CD14-positive monocyte (primary cell): ENCODE measurements around the gene LRRC52. TPM values are rescaled to one million over a fixed set of nuclear protein-coding genes. Genes with fewer than 3 reads are reported as not detected.

Source experiments
- DNase-seq, 3 donors: peaks; one replicate each; pipeline ENCODE4 v3.0.0-alpha.2; 2011 to 2022
- H2AFZ ChIP-seq: 2 replicates; pipeline ENCODE4 v1.6.0; 2012; ENCODE audit warnings: mild to moderate bottlenecking, low read depth, low read length, inconsistent platforms; ENCODE audit not compliant: insufficient read depth, poor library complexity, severe bottlenecking
- H3K27ac ChIP-seq, 2 donors: 1 replicate in 1 of 2; 2 replicates in 1 of 2; pipeline ENCODE4 v1.5.1; 2012 to 2013; ENCODE audit warnings: low read length in 2 of 2, control low read depth in 1 of 2, inconsistent platforms in 1 of 2, low read depth in 1 of 2, mild to moderate bottlenecking in 1 of 2
- H3K27me3 ChIP-seq, 2 donors: one replicate each; pipeline versions ENCODE4 v1.6.0 to v1.6.1; 2011 to 2013; ENCODE audit warnings: low read length in 2 of 2; ENCODE audit not compliant: control insufficient read depth in 2 of 2, insufficient read depth in 2 of 2
- H3K36me3 ChIP-seq, 2 donors: replicated peaks in 1 of 2; 1 replicate in 1 of 2; 2 replicates in 1 of 2; pipeline versions ENCODE4 v1.5.1 to v1.6.1; 2012 to 2013; ENCODE audit warnings: low read length in 2 of 2, control low read depth in 1 of 2, inconsistent platforms in 1 of 2, mild to moderate bottlenecking in 1 of 2; ENCODE audit not compliant: insufficient read depth in 2 of 2, control insufficient read depth in 1 of 2
- H3K4me1 ChIP-seq, 2 donors: 1 replicate in 1 of 2; 2 replicates in 1 of 2; pipeline versions ENCODE4 v1.5.1 to v1.6.1; 2012 to 2013; ENCODE audit warnings: low read length in 2 of 2, control low read depth in 1 of 2, inconsistent platforms in 1 of 2, mild to moderate bottlenecking in 1 of 2, moderate library complexity in 1 of 2; ENCODE audit not compliant: insufficient read depth in 2 of 2, control insufficient read depth in 1 of 2
- H3K4me2 ChIP-seq: replicated peaks from 2 replicates; pipeline ENCODE3; 2012; ENCODE audit warnings: low read length, moderate library complexity, mild to moderate bottlenecking; ENCODE audit not compliant: poor library complexity, severe bottlenecking; ENCODE audit errors: extremely low read depth
- H3K4me3 ChIP-seq, 3 experiments: fragments of 200-600 bp in 1 of 3; sonication (generic) in 1 of 3; replicated peaks in 1 of 3; 1 replicate in 2 of 3; 2 replicates in 1 of 3; pipeline ENCODE4 v1.5.1; 2011 to 2013; ENCODE audit warnings: low read length in 3 of 3, mild to moderate bottlenecking in 3 of 3, control low read depth in 2 of 3, low read depth in 2 of 3, inconsistent platforms in 1 of 3, moderate library complexity in 1 of 3
- H3K79me2 ChIP-seq: 2 replicates; pipeline ENCODE4 v1.6.0; 2012; ENCODE audit warnings: mild to moderate bottlenecking, control low read depth, inconsistent platforms, low read length, moderate library complexity; ENCODE audit not compliant: insufficient read depth
- H3K9ac ChIP-seq: 2 replicates; pipeline ENCODE4 v1.6.0; 2017; ENCODE audit warnings: low read length, mild to moderate bottlenecking; ENCODE audit not compliant: insufficient read depth, poor library complexity, severe bottlenecking
- H3K9me3 ChIP-seq, 2 donors: replicated peaks in 1 of 2; 1 replicate in 1 of 2; 2 replicates in 1 of 2; pipeline versions ENCODE4 v1.5.1 to v1.6.1; 2012 to 2013; ENCODE audit warnings: low read length in 2 of 2, control low read depth in 1 of 2; ENCODE audit not compliant: control insufficient read depth in 1 of 2, insufficient read depth in 1 of 2
- H4K20me1 ChIP-seq: 2 replicates; pipeline ENCODE4 v1.6.0; 2012; ENCODE audit warnings: mild to moderate bottlenecking, low read length, control low read depth, moderate library complexity; ENCODE audit not compliant: insufficient read depth
- H3K27ac Mint-ChIP-seq, 7 donors: one replicate each; pipeline ENCODE4 v1.8.0; 2020; ENCODE audit warnings: mild to moderate bottlenecking in 7 of 7, mixed read lengths in 7 of 7, moderate library complexity in 6 of 7, inconsistent platforms in 2 of 7
- H3K27me3 Mint-ChIP-seq, 3 donors: one replicate each; pipeline ENCODE4 v1.8.0; 2021 to 2022; ENCODE audit warnings: low read depth in 3 of 3, mild to moderate bottlenecking in 3 of 3, mixed read lengths in 3 of 3, moderate library complexity in 3 of 3, inconsistent platforms in 1 of 3
- H3K36me3 Mint-ChIP-seq, 2 donors: one replicate each; pipeline ENCODE4 v1.8.0; 2020; ENCODE audit warnings: mixed read lengths in 2 of 2, inconsistent platforms in 1 of 2, mild to moderate bottlenecking in 1 of 2
- H3K4me1 Mint-ChIP-seq: one replicate; pipeline ENCODE4 v1.8.0; 2020; ENCODE audit warnings: mild to moderate bottlenecking, mixed read lengths
- H3K4me3 Mint-ChIP-seq, 2 donors: one replicate each; pipeline ENCODE4 v1.8.0; 2020; ENCODE audit warnings: mild to moderate bottlenecking in 2 of 2, mixed read lengths in 2 of 2, moderate library complexity in 1 of 2
- H3K9me3 Mint-ChIP-seq, 7 donors: one replicate each; pipeline ENCODE4 v1.8.0; 2020 to 2022; ENCODE audit warnings: mixed read lengths in 7 of 7, mild to moderate bottlenecking in 6 of 7, moderate library complexity in 6 of 7, inconsistent platforms in 2 of 7
- WGBS: methylation state at CpG from one replicate; pipeline ENCODE4 v1.1.5; 2013; ENCODE audit warnings: missing lambda C conversion rate; ENCODE audit not compliant: insufficient coverage; 5-methylcytosine and 5-hydroxymethylcytosine counted together
- intact Hi-C, 2 donors: fragments of 100-400 bp; cut with micrococcal nuclease; formaldehyde crosslinking; loops; one replicate each; pipeline versions ENCODE4 v1.15.0 to v1.15.1; 2023
- polyA plus RNA-seq, 3 donors: library from polyadenylated mRNA; depleted of rRNA in 1 of 3; unstranded in 2 of 3; stranded (reverse) in 1 of 3; fragments of 300-500 nt in 2 of 3; fragments of >200 nt in 1 of 3; fragmentation: Illumina TruSeq in 2 of 3; gene quantifications; 1 replicate in 2 of 3; 2 replicates in 1 of 3; pipeline ENCODE4 v1.2.3, GENCODE V29; 2012 to 2021
- TF ChIP-seq, protein P1 (sequence below): fragments of 200-600 bp; IDR thresholded peaks from one replicate; pipeline ENCODE4 v1.8.0; 2022; ENCODE audit warnings: antibody characterized with exemption, mild to moderate bottlenecking

The LRRC52 gene
- polyA plus RNA-seq, 3 donors: not detected

DNA sequence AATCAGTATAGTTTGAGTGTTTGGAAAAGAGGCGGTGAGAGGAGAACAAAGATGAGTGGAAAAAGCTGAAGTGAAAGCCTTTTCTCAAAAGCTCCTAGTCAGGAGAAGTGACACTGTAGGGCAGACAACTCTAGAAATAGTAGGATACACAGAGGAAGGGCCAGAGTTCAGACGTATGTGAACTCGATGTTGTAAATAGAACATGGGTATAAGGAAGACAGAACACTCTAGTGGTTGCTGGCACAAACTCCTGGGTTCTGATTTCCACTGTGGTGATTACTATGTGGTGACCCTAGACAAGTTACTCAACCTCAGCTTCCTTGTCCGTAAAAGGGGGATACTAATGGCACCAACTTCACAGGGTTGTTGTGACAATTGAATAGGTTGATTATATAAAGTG lies 57.0 kb downstream of the LRRC52 start:
- peaks cover 34% of the 10 kb centered on the region for H3K4me1 Mint-ChIP-seq
- H4K20me1 ChIP-seq: no peaks in the 10 kb centered on the region
- H3K27me3 ChIP-seq: peaks cover 12 to 17% of the 10 kb centered on the region in 2 donors
- H3K9me3 Mint-ChIP-seq: peaks cover 0 to 6% (median 0%) of the 10 kb centered on the region in 7 donors
- WGBS: 17% methylated on average over 3 of the region's 4 CpGs
- H3K9ac ChIP-seq: no peak overlapping the region
- H3K79me2 ChIP-seq: no peaks in the 10 kb centered on the region
- no peak overlapping the region for H3K4me3 Mint-ChIP-seq
- intact Hi-C loops: loop anchor here (2.0 to 5.0 kb wide), 2 partner anchors 312 to 314 kb away; no protein-coding TSS in a partner anchor
- no peaks in the 10 kb centered on the region for H3K36me3 ChIP-seq
- peaks cover 22 to 36% (median 22%) of the 10 kb centered on the region in 3 donors for H3K27me3 Mint-ChIP-seq
- H3K9me3 ChIP-seq: no peaks in the 10 kb centered on the region
- peak in 2 of 3 donors; percentile 15 to 31 for DNase-seq
- TF ChIP-seq, protein P1, sequence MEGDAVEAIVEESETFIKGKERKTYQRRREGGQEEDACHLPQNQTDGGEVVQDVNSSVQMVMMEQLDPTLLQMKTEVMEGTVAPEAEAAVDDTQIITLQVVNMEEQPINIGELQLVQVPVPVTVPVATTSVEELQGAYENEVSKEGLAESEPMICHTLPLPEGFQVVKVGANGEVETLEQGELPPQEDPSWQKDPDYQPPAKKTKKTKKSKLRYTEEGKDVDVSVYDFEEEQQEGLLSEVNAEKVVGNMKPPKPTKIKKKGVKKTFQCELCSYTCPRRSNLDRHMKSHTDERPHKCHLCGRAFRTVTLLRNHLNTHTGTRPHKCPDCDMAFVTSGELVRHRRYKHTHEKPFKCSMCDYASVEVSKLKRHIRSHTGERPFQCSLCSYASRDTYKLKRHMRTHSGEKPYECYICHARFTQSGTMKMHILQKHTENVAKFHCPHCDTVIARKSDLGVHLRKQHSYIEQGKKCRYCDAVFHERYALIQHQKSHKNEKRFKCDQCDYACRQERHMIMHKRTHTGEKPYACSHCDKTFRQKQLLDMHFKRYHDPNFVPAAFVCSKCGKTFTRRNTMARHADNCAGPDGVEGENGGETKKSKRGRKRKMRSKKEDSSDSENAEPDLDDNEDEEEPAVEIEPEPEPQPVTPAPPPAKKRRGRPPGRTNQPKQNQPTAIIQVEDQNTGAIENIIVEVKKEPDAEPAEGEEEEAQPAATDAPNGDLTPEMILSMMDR: no peak
- H3K27ac Mint-ChIP-seq: peak overlapping the region in 2 of 7 donors; percentile 0 to 48
- H3K27ac ChIP-seq: no peak overlapping the region
- no peak overlapping the region for H3K4me2 ChIP-seq
- no peak overlapping the region for H3K4me3 ChIP-seq
- peaks cover 24% of the 10 kb centered on the region in 2 donors for H3K4me1 ChIP-seq
- H2AFZ ChIP-seq: peak overlapping the region; percentile 39
- H3K36me3 Mint-ChIP-seq: no peaks in the 10 kb centered on the region

DNA sequence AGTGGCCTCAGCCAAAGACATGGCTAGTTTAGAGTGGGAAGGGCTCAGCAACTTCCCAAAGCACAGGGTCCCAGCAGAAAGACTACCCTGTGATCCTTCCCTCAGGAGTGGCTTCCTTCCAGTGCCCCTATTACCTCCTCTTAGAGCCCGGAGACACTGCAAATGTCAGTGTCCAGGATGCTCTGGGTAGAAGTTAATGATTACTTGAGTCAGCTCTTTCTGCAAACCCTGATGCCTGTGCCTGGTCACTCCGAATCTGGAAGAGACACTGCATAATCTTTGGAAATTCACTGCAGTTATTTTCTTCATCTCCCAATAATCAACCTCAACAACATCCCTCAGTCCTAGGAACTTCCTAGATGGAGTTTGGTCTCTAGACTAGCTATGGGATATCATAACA lies 60.0 kb downstream of the LRRC52 start:
- H3K4me1 Mint-ChIP-seq: peaks cover 22% of the 10 kb centered on the region
- no peak overlapping the region for H3K9ac ChIP-seq
- peaks cover 0 to 5% (median 0%) of the 10 kb centered on the region in 7 donors for H3K9me3 Mint-ChIP-seq
- no peak overlapping the region for H3K4me3 ChIP-seq
- no peaks in the 10 kb centered on the region for H4K20me1 ChIP-seq
- no peaks in the 10 kb centered on the region for H3K79me2 ChIP-seq
- no peak overlapping the region for H2AFZ ChIP-seq
- peaks cover 3 to 8% (median 5%) of the 10 kb centered on the region in 3 donors for H3K27me3 Mint-ChIP-seq
- H3K4me1 ChIP-seq: peaks cover 9 to 12% of the 10 kb centered on the region in 2 donors
- 100% methylated on average over 1 of the region's 2 CpGs for WGBS
- H3K36me3 ChIP-seq: no peaks in the 10 kb centered on the region
- DNase-seq: no peak
- TF ChIP-seq, protein P1: no peak
- H3K27ac ChIP-seq: no peak overlapping the region
- H3K4me3 Mint-ChIP-seq: no peak overlapping the region
- intact Hi-C loops: loop anchor here in 1 of 2 donors (5.0 kb wide), 1 partner anchor 308 kb away; no protein-coding TSS in a partner anchor
- no peak overlapping the region for H3K4me2 ChIP-seq
- no peaks in the 10 kb centered on the region for H3K9me3 ChIP-seq
- no peak overlapping the region for H3K27ac Mint-ChIP-seq
- peaks cover 0 to 2% of the 10 kb centered on the region in 2 donors for H3K27me3 ChIP-seq
- H3K36me3 Mint-ChIP-seq: no peaks in the 10 kb centered on the region
